Fibroblast of skin of abdomen (primary cell): ENCODE results near the gene ISM1.

Source experiments
- DNase-seq: peaks from one replicate; pipeline ENCODE4 v3.0.0-alpha.2; 2013

ISM1 gene

DNA sequence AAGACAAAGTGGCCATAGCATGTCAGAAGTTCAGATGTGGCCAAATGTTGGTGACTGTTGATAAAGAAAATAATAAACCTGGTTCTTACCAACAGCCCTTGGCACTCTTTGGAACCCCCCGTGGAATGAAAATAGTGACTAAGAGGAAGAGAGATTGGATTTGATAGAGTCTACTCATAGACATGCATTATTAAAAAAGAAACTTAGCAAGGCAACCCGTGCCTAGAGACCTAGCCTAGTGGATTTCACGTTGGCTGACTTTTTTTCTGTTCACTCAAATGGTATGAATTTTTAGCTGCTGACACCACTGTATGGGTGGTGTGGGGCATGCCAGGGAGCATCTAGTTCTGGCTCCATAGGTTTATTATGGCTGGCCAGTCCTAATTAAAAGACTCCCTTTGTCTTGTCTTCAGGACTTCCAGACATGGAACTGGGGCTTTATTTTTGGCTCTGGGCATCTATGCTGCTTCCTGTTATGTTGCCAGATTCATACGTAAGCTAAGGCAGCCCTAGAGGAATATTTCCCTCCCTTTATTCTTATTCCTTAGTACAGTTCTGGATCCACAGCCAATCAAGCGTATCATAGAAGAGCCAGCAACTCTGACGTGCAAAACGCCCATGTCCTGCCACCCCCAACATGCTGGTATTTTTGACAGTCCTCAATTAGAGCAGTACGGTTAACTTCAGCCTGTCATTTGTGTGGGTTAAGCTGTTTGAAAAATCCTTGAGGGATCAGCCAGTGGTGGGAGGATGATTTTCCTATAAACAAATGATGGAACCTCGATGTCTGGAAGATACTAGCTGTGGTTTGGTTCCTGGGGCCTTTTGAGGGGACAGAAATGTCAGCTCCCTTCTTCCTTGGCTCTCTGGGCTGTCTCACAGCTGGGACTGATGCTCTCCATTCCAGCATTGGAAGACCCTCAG lies 127.5 kb downstream of the ISM1 start:
- DNase-seq: no peak

DNA sequence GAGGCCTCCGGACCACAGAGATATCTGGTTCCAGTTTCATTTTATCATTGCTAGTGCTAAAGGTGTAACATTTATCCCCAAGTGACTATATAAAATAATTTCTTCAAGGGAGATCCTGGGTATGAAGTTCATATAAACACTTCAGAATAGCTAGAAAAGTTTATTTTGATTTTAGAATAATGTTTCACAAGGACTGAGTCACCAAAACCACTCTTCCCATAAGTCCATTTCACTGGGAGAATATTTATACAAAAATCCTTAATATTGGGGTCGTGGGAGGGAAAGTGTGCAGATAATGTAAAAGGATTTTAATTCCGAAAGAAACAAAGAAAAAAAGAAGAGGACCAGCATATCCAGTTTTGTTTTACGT lies 128.1 kb downstream of the ISM1 start:
- no peak for DNase-seq
